ENCODE results near the gene ZFYVE27. TPM values are rescaled to one million over a fixed set of nuclear protein-coding genes. Genes with fewer than 3 reads are reported as not detected.
A peak's percentile ranks its signal among the peaks of the same experiment; 100 is the strongest.

Gene ZFYVE27
- total RNA-seq, 1 donor from 2014 or later: 20.6 TPM

DNA sequence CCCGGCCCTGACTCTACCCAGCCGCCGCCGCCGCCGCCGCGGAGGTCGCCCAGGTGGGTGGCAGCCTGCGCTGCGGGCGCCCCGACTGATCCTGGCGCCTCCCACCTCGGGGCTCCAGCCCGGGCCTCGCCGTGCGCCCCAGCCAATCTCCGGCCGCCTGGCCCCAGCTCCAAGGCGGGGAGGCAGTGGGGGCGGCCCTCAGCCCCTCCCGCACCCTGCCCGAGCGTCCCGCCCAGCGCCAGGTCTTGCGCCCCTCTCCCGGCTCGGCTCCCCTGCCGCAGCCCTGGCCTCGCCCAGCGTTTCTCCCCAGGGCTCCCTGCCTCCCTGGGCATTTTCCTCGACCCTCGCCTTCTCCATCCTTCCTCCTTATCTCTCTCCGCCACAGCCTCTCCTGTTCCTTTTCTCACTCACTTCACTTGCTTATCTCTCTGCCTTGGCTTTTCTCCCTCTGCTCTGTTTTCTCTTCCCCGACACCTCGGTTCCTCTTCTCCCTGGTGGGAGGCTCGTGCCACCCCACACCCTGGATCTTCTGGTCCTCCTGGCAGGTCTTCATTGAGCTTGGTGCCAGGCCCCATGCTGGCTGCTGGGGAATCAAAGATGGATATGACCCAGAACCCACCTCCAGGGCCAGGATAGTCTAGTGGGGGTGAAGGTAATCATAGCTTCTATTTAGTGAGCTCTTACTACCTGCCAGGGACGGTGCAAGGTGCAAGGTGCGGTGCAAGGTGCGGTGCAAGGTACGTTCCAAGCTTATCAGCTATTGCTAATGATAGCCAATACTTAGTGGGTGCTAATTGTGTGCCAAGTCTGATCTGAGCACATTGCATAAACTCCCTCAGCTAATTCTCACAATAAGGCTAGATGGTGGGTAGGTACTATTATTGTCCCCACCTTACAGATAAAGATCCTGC lies 35.2 kb downstream of the ZFYVE27 start, which contains the start of gene SFRP5:
Gene SFRP5 (minus strand): TSS at position 87 of the 911 bp plus-strand sequence. CDS start 166 bp downstream, outside the sequence.
- no peak for DNase-seq

DNA sequence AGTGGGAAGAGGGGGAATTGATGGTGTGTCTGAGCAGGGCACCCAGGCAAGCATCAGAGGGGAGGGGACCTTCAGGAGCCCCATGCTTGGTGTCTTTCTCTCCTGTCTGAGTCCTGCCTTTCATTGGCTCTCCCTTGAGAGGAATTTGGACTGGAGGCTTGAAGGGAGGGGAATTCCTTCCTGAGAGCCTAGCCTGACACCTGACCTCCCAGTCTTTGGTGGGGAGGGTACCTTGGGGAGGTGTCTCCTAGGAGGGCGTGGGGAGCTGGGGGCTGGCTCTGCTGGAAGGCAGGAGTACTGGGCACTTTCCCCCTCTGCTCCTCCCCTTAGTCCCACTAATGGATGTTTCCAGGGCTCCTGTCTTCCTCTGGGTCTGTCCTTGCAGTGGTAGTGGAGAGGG lies 36.2 kb downstream of the ZFYVE27 start:
- DNase-seq: no peak

DNA sequence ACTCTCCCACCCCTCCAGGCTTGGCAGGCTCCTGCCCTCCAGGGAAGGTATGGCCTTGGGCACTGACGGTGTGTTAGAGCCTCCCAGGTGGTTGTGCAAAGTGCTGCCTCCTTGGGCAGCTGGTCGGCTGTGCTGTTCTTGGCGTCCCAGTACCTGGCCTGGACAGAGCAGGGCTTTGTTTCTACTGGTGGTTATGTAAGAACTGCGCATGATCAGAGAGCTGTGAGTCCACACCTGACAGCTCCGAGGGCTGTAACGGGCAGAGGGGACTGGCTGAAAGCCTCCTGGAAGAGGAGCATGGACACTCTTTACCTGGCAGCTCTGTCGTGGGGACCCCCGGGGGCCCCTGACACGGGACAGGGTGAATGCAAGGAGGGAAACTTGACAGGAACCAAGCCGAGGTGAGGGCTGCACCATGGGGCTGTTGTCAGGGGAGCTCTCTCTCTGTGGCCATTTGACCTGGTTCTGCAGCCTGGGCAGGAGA lies 37.9 kb downstream of the ZFYVE27 start:
- DNase-seq: no peak

DNA sequence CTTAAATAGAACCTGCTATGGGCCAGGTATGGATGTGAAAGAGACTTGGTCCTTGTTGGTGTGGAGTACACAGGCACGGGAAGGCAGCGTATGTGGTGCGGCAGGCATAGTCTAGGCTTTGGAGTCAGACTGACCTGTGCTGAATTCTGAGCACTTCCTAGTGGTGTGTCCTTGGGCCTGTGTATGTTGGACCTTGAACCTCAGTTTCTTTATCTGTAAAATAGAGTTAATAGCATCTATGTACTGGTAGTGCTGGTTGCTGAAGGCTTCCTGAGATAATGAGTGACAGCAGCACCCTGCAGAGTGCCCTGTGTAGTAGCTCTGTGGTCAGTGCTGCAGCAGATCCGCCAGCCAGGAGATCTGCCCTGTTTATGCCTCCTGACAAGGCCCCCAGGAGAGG lies 40.2 kb downstream of the ZFYVE27 start:
- no peak for DNase-seq

DNA sequence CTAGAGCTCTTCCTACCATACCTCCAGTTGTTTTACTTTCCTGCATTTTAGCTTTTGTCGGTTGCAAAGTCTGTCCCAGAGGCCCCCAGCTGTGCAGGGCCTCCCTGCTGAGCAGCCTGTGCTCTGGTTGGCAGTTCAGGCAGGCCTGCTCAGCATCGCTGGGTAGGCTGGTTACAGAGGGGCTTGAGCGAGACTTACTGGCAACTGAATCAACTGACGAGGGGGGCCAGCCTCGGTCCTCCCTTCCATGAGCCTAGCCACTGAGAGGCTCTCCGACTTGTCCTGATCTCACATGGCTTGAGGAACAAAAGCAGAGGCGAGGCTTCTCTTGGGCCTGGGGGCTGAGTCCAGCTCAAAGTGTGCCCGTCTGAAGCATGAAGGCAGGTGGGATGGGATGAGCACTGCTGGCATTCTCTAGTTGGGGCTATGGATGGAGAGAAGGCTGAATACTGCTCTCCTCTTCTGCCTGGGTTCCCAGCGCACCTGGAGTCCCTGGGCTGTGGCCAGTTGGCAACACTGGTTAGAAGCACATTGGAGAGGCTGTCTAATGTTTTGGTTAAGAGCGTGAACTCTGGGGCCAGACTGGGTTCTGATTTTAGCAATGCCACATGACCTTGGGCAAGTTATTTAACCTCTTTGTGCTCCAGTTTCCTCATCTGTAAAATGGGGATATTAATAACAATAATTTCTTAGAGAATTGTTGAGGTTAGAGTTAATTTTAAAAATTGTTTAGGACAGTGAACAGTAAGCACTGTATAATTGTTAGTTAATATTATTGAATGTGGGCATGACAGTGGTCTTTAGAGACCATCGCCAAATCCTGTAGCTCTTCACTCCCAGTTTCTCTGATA lies 41.7 kb downstream of the ZFYVE27 start:
- DNase-seq: no peak

DNA sequence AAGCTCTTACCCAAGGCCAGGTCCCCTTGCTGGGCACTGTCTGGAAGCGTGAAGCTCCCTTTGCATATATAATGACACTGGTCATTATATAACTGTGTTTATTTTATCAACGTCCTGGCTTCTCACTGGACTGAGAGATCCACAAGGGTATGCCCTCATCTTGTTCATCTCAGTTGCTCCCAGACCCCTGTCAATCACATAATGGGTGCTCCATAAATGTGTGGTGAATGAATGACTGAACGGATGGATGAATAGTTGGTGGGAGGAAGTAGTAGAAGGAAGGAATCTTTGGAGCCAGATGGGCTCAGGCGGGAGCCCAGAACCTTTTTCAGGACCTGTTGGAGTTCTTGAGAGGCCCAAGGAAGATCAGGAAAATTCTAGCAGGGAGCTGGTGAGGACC lies 42.6 kb downstream of the ZFYVE27 start:
- no peak for DNase-seq

DNA sequence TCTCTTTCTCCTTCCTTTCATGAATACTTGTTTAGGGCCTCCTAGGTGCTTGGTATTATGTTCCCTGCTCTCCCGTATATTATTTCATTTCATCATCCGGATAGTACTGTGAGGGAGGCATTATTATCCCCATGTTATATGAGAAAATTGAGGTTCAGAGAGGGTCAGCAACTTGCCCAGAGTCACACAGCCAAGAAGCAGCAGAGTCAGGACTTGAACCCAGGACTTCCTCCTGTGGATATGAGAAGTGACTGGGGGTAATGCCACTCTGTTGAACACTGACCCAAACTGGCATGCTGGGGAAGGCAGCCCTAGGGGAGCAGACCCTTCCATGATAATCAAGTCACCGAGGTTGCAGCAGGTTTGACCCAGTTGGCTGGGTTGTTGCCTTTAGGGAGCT lies 43.0 kb downstream of the ZFYVE27 start:
- no peak for DNase-seq

DNA sequence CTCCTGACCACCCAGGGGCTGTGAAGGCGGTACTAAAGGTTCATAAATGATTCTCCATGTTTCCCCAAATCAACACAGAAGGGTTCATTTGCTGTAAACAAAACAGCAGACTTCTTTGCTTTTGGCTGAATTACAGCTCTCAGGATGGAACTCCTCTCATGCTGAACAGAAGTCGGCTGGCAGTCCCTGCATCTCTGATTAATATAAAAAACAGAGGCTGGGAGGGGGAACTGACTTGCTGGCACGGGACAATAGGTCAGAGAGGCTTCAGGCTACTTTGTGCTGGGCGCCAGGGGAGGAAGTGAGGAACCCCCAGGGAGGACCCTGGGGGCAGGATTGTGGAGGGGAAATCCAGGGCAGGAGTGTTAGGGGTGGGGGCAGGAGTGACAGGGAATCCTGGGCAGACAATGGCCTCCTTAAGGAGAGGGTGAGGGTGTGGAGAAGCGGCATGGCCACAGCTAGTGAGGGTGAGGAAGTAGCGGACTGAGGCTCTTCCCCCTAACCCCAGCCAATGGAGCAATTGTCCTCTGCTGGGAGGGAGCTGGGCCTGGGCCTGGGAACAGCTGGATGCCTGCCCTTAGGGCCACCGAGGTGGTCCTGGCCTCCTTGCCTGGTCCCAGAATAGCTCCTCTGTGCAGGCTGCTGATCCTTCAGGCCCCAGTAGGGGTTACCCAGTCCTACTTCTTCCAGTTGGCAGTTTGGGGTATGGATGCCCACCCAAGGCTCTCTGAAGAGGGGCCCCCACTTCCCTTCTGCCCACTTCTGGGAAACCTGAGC lies 44.1 kb downstream of the ZFYVE27 start:
- DNase-seq: no peak

DNA sequence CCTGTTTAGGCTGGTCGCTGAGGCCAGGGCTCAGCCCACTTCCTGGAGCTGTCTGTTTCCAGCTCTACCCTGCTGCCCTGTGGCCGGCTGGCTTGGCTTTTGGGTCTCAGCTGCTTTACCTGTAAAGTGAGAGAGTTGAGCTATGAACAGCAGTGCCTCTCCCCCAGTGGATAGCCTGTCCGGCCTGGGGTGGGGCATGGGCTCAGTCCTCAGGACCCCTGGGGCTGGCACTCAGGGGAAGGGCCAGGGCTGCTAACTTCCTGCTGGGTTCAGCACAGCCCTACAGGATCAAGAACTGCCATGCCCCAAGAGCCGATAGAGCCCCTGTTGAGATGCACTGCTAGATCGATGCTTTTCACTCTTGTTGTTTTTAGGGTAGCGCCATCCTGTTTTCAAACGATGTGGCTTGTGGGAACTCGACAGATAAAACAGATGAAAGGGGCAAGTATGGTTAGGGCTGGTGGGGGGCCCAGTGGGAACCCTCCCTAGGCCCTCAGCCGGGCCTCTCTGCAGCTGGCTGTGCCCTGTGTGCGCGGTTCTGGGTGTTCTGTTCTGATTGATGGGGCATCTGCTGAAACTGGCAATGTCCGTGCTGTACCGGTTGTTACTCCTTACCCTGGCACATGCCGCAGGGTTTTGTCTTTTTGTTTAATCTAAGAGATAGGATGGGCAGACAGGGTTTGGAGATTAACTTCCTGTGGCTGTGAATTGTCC lies 44.8 kb downstream of the ZFYVE27 start:
- DNase-seq: no peak

DNA sequence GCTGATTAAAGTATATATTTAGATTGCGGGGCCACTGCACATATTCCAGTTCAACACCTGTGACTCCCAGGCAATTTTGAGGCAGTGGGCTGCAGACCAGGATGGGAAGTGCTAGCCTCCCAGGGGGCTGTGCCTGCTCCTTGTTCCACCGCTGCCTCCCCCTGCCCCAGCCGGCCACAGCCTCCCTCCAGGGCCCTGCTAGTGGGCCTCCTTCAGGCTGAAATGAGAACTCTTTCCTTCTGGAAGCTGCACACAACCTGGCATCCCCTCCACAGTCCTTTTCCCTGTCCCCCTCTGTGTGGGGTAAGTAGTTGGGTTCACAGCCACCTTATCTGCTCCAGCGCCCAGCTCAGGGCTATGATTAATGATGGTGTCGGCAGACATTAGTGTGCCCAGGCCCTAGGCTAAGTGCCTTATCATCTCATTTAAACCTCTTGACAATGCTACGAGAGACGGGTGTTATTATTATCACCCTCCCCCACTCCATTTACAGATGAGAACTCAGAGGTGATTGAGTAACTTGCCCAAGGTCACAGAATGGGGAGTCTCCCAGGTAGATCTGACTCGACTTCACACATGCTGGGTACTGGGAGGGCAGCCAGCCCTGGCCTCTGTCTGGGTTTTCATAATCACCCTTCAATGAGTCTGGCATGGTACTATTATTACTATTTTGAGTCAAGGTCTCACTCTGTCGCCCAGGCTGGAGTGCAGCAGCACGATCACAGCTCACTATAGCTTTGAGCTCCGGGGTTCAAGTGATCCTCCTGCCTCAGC lies 45.7 kb downstream of the ZFYVE27 start:
- DNase-seq: no peak

DNA sequence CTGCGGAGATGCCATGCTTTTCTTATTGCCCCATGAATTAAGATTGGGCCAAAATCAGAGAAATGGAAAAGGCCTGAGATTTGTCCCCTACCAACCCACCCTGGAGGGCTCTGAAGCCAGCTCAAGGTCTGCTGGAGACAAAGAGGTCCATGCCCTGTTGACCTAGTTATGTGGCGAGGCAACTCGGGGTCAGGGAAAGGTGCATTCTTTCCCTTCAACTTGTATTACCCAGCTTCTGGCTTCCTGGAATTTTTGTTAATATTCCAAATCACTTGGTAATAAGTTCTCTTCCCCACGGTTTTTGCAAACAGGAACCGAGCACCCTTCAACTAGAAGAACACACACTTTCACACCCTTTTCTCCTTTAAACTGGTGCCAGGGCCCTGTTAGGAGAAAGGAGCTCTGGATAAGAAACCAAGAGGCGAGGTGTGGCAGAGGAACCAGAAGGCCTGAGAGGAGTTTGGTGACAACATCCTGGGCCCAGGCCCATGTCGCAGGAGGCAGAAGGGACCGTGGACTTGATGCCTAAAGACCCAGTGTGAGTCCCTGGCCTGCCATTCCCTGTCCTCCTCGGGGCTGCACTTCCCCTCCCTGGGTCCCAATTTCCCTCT lies 47.4 kb downstream of the ZFYVE27 start:
- DNase-seq: no peak

DNA sequence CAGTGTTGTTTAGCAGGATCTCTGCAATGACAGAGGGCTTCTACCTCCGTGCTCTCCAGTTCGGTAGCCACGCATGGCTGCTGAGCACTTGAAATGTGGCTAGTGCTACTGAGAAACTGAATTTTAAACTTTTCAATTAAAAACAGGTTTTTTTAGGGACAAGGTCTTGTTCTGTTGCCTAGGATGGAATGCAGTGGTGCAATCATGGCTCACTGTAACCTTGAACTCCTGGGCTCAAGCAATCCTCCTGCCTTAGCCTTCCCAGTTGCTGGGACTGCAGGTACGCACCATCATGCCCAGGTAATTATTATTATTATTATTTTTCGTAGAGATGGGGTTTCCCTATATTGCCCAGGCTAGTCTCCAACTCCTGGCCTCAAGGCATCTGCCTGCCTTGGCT lies 48.3 kb downstream of the ZFYVE27 start:
- no peak for DNase-seq

DNA sequence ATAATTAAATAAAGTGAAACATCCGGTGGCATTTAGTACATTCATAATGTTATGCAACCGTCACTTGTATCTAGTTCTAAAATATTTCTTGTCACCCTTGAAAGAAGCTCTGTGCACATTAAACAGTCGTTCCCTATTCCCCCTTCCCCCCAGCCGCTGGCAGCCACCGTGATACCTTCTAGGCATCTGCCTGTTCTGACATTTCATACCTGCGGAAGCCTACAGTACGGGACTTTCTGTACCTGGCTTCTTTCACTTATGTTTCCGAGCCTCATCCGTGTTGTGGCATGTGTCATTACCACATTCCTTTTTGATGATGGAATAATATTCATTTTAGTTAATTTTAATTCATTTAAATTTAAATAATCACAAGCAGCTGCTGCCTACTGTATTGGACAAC lies 48.8 kb downstream of the ZFYVE27 start:
- DNase-seq: no peak

DNA sequence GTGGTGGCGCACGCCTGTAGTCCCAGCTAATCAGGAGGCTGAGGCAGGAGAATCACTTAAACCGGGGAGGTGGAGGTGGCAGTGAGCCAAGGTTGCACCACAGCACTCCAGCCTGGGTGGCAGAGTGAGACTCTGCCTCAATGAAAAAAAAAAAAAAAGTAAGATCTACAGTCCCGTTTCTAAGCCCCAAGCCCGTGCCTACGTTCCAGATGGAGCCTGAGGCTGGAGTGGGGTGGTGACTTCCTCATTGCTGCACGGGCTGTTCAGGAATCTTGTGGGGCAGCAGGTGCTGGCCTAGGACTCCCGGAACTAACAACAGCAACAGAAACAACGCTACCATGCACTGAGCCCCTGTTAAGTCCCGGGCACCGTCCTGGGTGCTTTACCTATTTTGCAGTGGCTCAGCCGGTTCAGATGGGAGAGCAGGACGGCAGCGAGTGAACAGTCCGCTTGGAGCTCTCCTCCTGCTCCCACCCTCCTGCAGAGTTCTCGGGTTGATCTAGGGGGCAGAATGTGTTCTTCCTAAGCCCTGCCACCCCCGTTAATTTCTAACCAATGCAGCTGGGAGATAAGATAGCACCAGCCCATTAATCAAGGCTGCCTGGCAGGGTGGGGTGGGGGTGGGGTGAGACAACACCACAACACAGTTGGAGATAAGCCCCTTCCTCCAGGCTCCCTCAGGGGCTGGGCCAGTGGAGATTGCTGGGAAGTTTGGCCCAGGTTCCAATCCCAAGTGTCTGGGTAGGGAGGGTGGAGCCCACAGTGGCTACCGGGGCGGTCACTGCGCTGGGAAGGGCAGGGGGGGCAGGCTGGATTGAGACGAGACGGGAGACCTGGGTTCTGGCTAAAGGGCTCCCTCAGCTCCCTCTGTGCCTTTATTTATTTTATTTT lies 51.9 kb downstream of the ZFYVE27 start:
- no peak for DNase-seq

DNA sequence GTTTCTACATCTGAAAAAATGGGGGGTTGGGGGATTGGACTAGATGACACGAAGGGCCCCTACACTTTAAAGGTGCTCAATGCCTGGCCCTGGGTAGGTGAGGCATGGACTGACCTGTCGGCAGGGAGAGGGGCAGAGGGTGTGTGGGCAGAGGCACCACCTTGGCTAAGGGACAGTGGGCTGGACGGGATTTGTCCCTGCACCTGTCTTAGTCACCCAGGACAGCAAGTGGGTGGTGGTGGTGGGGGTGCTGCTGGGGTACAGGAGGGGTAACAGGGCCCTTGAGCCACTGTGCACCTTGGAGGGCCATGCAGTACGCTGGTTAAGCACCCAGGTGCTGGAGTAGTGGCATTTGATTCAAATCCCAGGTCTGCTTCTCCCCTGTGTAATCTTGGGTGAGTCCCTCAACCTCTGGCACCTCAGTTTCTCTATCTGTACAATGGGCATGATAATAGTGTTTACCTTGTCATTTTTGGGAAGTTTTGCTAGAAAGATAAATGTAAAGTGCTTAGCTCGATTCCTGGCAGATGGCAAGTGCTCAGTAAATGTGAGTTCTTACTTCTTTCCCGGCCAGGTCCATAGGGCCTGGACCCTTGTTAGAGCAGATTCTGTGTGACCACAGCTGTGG lies 53.0 kb downstream of the ZFYVE27 start:
- DNase-seq: no peak

DNA sequence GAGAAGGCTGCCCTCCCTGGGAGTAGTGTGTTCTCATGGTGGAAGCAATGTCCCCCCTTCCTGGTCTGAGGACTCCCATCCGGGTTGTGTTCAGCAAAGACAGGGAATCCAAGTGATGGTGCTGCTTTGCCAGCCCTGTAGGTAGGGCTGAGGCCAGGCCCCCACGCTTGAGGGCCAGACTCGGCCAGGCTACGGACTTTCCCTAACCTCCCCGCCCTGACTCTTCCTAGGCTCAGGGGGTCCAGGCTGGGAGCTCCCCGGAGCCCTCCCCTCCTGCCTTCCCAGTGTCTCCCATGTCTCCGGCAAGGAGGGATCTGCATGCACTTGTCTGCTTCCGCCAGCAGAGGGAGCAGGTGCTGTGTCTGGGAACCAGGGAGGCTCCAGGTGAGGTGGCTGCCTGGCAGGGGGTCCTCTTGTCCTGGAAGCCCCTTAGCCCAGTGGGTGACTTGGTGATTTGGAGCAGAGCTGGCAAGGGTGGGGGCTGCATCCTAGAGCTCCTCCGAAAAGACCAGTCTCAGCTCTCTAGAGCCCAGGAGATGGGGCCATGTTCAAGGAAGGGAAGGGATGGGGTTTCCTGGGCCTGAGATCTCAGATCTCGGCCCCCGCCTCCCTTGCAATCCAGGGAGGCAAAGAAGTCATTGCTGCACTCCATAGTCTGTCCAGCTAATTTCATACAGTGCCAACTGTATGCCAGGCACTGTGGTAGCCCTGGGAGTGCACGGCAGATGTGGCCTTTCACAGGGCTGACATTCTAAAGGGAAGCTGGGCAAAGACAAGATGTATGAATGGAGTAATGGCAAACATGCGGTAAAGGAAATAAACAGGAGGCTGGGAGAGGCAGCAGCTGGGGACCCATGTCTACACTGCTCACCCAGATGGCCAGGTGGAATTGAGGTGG lies 55.1 kb downstream of the ZFYVE27 start:
- DNase-seq: peak; percentile 75

DNA sequence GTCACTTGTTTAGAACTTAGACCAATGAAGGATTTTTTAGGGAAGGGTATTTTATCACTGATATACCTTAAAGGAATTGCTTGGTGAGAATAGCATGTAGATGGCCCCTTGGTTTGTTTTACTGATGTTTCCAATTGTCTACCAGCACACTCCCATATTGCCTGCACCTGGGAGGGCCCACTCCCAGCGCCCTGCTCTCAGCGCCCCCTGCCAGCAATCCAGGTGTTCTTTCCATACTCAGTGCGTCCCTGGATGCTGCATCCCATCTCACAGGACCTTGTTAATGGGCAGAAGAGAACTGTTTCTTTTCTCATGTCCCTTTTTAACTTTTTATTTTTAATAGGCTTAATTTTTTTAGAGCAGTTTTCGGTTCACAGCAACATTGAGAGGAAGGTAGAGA lies 59.0 kb downstream of the ZFYVE27 start:
- no peak for DNase-seq

DNA sequence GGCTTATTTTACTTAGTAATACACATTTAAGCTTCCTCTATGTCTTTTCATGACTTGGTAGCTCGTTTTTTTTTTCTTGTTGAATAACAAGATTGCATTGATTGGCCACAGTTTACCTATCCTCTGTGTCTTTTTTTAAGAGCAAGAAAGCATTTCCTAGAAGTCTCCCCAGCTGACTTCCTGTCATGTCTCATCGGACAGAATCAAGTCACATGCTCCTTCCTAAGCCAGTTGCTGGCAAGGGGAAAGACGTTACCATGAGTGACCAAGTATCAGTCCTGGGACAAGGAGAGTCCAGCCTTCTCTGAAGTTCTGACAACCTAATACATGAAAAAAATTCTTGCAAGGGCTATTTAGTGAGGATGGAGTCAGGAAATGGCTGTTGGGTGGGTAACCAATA lies 59.7 kb downstream of the ZFYVE27 start:
- DNase-seq: peak; percentile 12

Measured in dermis blood vessel endothelial cell (primary cell).